ENCODE data around the gene GABRA4.

GRCh38 chr4:46949822-46950221 lies 43.6 kb downstream of the GABRA4 start:
- TF ChIP-seq CTCF (IDR thresholded peaks at IDR 0.05; ENCODE audit: low read length) (no peak), EZH2phosphoT487 (IDR thresholded peaks at IDR 0.05; ENCODE audit: low read length) (no peak), EZH2 (optimal IDR thresholded peaks at IDR 0.05; ENCODE audit: low read depth, low read length) (no peak)

Measured in MM.1S (cell line).